Parathyroid adenoma (tissue), 2 donors: ENCODE data around the gene CBFB.

Source experiments
- H2AFZ ChIP-seq: fragments of 300-600 bp; sonication (generic); one replicate; pipeline ENCODE4 v1.7.0; 2017; ENCODE audit warnings: antibody characterized with exemption, mild to moderate bottlenecking
- H3K27ac ChIP-seq: fragments of 300-600 bp; sonication (generic); one replicate; pipeline ENCODE4 v1.7.0; 2017
- H3K27me3 ChIP-seq: fragments of 300-600 bp; sonication (generic); one replicate; pipeline ENCODE4 v1.7.0; 2017; ENCODE audit warnings: low read length; ENCODE audit not compliant: control insufficient read depth, insufficient read depth
- H3K36me3 ChIP-seq: fragments of 300-600 bp; sonication (generic); one replicate; pipeline ENCODE4 v1.7.0; 2017; ENCODE audit warnings: low read length; ENCODE audit not compliant: control insufficient read depth, insufficient read depth
- H3K4me1 ChIP-seq: fragments of 300-600 bp; sonication (generic); one replicate; pipeline ENCODE4 v1.7.0; 2017; ENCODE audit warnings: control low read depth
- H3K4me2 ChIP-seq: fragments of 300-600 bp; sonication (generic); one replicate; pipeline ENCODE4 v1.7.0; 2017; ENCODE audit warnings: low read length
- H3K4me3 ChIP-seq: fragments of 300-600 bp; sonication (generic); one replicate; pipeline ENCODE4 v1.7.0; 2017; ENCODE audit warnings: low read depth, low read length
- H3K79me2 ChIP-seq: fragments of 300-600 bp; sonication (generic); one replicate; pipeline ENCODE4 v1.7.0; 2017; ENCODE audit warnings: control low read depth
- H3K9ac ChIP-seq: fragments of 300-600 bp; sonication (generic); one replicate; pipeline ENCODE4 v1.7.0; 2017; ENCODE audit warnings: mild to moderate bottlenecking
- H3K9me3 ChIP-seq: fragments of 300-600 bp; sonication (generic); one replicate; pipeline ENCODE4 v1.7.0; 2017; ENCODE audit warnings: low read length; ENCODE audit not compliant: control insufficient read depth
- CTCF ChIP-seq: fragments of 300-600 bp; sonication (generic); IDR thresholded peaks from one replicate; pipeline ENCODE4 v1.7.0; 2017; ENCODE audit warnings: antibody characterized with exemption, mild to moderate bottlenecking
- donor health status: primary hyperparathyroidism.

Gene CBFB

GRCh38 chr16:67050796-67051195, 21.8 kb downstream of the CBFB start:
- Histone ChIP-seq H3K4me2 (no peak overlapping the region), H2AFZ (no peak overlapping the region), H3K27me3 (no peaks in the 10 kb centered on the region), H3K79me2 (peaks cover 28% of the 10 kb centered on the region), H3K4me3 (no peak overlapping the region), H3K4me1 (peaks cover 18% of the 10 kb centered on the region), H3K27ac (no peak overlapping the region), H3K9ac (no peak overlapping the region), H3K36me3 (no peaks in the 10 kb centered on the region), H3K9me3 (no peaks in the 10 kb centered on the region)
- TF ChIP-seq CTCF: no peak

- Histone ChIP-seq H3K4me2 (no peak overlapping the region), H3K36me3 (no peaks in the 10 kb centered on the region), H3K27ac (peak overlapping the region; percentile 27), H3K27me3 (no peaks in the 10 kb centered on the region), H3K4me1 (peaks cover 25% of the 10 kb centered on the region), H3K9me3 (no peaks in the 10 kb centered on the region), H2AFZ (no peak overlapping the region), H3K79me2 (peaks cover 36% of the 10 kb centered on the region), H3K4me3 (no peak overlapping the region), H3K9ac (no peak overlapping the region)
- no peak for TF ChIP-seq CTCF
These were observed 23.4 kb downstream of the CBFB start for GRCh38 chr16:67052399-67052798.

- Histone ChIP-seq H3K36me3 (no peaks in the 10 kb centered on the region), H2AFZ (no peak overlapping the region), H3K9ac (no peak overlapping the region), H3K9me3 (no peaks in the 10 kb centered on the region), H3K27ac (peak overlapping the region; percentile 61), H3K79me2 (peaks cover 42% of the 10 kb centered on the region), H3K4me1 (peaks cover 25% of the 10 kb centered on the region), H3K27me3 (no peaks in the 10 kb centered on the region), H3K4me3 (no peak overlapping the region), H3K4me2 (no peak overlapping the region)
- no peak for TF ChIP-seq CTCF
These were observed 24.9 kb downstream of the CBFB start for GRCh38 chr16:67053767-67054334.

- no peak for TF ChIP-seq CTCF
- no peak overlapping the region for H3K9ac ChIP-seq
- peaks cover 42% of the 10 kb centered on the region for H3K79me2 ChIP-seq
These were observed 26.0 kb downstream of the CBFB start for GRCh38 chr16:67054901-67055300.

More at GRCh38 chr16:67054901-67055300, 26.0 kb downstream of the CBFB start:
- H2AFZ ChIP-seq: no peak overlapping the region
- no peak overlapping the region for H3K4me2 ChIP-seq
- no peak overlapping the region for H3K27ac ChIP-seq
- H3K27me3 ChIP-seq: no peaks in the 10 kb centered on the region
- no peaks in the 10 kb centered on the region for H3K36me3 ChIP-seq
- H3K4me3 ChIP-seq: no peak overlapping the region
- H3K9me3 ChIP-seq: no peaks in the 10 kb centered on the region
- H3K4me1 ChIP-seq: peaks cover 25% of the 10 kb centered on the region
